Kidney (tissue), 14 donors: ENCODE data around the gene ZNF597. TPM values are rescaled to one million over a fixed set of nuclear protein-coding genes. Genes with fewer than 3 reads are reported as not detected.

Source experiments
- DNase-seq, 5 donors: peaks; one replicate each; pipeline ENCODE4 v3.0.0-alpha.2; 2013 to 2020
- FAIRE-seq: peaks from 2 replicates; lab custom pipeline; 2012; peaks lifted over from hg19 to GRCh38; lab: Jason Lieb, UNC
- H3K27ac ChIP-seq, 2 donors: one replicate each; pipeline ENCODE4 v1.7.0; 2013; ENCODE audit warnings: low read depth in 2 of 2, low read length in 2 of 2, inconsistent platforms in 1 of 2
- H3K27me3 ChIP-seq: one replicate; pipeline ENCODE4 v1.7.1; 2013; ENCODE audit warnings: low read length, inconsistent platforms; ENCODE audit not compliant: control insufficient read depth, insufficient read depth
- H3K36me3 ChIP-seq, 3 donors: one replicate each; pipeline versions ENCODE4 v1.7.0 to v1.7.1; 2013; ENCODE audit warnings: low read length in 3 of 3, control low read depth in 1 of 3, inconsistent platforms in 1 of 3; ENCODE audit not compliant: insufficient read depth in 3 of 3, control insufficient read depth in 2 of 3
- H3K4me1 ChIP-seq, 3 donors: one replicate each; pipeline versions ENCODE4 v1.7.0 to v1.7.1; 2013; ENCODE audit warnings: low read length in 3 of 3, inconsistent platforms in 1 of 3, low read depth in 1 of 3; ENCODE audit not compliant: control insufficient read depth in 2 of 3, insufficient read depth in 2 of 3
- H3K4me3 ChIP-seq, 3 donors: one replicate each; pipeline versions ENCODE4 v1.7.0 to v1.8.1; 2013; ENCODE audit warnings: low read length in 3 of 3, control low read depth in 1 of 3, inconsistent platforms in 1 of 3
- H3K9ac ChIP-seq, 3 donors: one replicate each; pipeline versions ENCODE4 v1.7.0 to v1.7.1; 2013; ENCODE audit warnings: low read length in 3 of 3, control low read depth in 1 of 3, inconsistent platforms in 1 of 3
- H3K9me3 ChIP-seq, 3 donors: one replicate each; pipeline versions ENCODE4 v1.7.0 to v1.7.1; 2013; ENCODE audit warnings: low read length in 3 of 3, control low read depth in 1 of 3, inconsistent platforms in 1 of 3; ENCODE audit not compliant: control insufficient read depth in 2 of 3, insufficient read depth in 1 of 3
- intact Hi-C: fragments of 100-400 bp; cut with DNase I; formaldehyde crosslinking; loops from one replicate; pipeline ENCODE4 v1.11.1; 2022
- polyA plus RNA-seq: library from polyadenylated mRNA; stranded (reverse); fragments of 350-450 nt; fragmentation: Illumina TruSeq; extraction: RNeasy Lipid Tissue Mini Kit (QIAGEN cat#74804); gene quantifications from one replicate; pipeline ENCODE4 v1.2.3, GENCODE V29; 2014; ENCODE audit warnings: low read depth, low replicate concordance; ENCODE audit not compliant: insufficient read depth
- total RNA-seq: library from RNA; stranded (reverse); fragmentation: NEBNext Ultra II Directional; extraction: Animal tissue kit (Norgen Biotek cat#: 25700); gene quantifications from one replicate; pipeline ENCODE4 v1.2.1, GENCODE V29; 2021
- TF ChIP-seq, protein P1 (sequence below): IDR thresholded peaks from 3 replicates; pipeline ENCODE4 v1.5.1; 2012; ENCODE audit warnings: mild to moderate bottlenecking, moderate library complexity, borderline replicate concordance; ENCODE audit not compliant: insufficient read depth; ENCODE audit errors: extremely low read depth
- donor health status: control.
- donor health status: control.
- donor health status: control.
- donor health status: control.
- donor health status: control.
- donor health status: DM: yes; HTN: yes; CAD: no.
- donor health status: Normal renal cell carcinoma (clear cell type).

ZNF597 gene
- total and polyA plus RNA-seq, 2 donors from 2014 or later, result 0.99 to 3.4 TPM

DNA sequence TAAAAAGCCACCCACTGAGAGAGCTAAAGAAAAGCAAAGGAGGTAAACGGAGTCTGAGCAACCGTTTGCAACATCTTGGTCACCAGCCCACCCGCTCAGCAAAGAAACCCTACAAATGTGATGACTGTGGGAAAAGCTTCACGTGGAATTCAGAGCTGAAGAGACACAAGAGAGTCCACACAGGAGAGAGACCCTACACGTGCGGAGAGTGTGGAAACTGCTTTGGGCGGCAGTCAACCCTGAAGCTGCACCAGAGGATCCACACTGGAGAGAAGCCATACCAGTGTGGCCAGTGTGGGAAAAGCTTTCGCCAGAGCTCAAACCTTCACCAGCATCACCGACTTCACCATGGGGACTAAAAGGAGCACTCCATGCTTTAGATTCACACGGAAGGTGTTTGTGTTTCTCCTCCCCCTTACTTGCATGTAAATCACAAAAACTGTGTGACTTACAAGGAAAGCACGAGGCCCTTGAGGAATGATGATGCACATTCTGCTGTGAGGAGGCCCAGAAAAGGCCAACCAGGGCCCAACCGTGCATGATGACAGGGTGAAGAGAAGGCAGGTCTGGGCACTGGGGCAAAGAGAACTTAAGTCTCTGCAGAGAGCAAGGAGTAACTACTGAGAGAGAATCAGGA lies 34.6 kb downstream of the ZNF597 start:
- intact Hi-C loops, result no loop called here
- DNase-seq (no peak), FAIRE-seq (no peak)
- no peak overlapping the region for H3K9ac ChIP-seq
- no peaks in the 10 kb centered on the region for H3K27me3 ChIP-seq
- TF ChIP-seq, protein P1, sequence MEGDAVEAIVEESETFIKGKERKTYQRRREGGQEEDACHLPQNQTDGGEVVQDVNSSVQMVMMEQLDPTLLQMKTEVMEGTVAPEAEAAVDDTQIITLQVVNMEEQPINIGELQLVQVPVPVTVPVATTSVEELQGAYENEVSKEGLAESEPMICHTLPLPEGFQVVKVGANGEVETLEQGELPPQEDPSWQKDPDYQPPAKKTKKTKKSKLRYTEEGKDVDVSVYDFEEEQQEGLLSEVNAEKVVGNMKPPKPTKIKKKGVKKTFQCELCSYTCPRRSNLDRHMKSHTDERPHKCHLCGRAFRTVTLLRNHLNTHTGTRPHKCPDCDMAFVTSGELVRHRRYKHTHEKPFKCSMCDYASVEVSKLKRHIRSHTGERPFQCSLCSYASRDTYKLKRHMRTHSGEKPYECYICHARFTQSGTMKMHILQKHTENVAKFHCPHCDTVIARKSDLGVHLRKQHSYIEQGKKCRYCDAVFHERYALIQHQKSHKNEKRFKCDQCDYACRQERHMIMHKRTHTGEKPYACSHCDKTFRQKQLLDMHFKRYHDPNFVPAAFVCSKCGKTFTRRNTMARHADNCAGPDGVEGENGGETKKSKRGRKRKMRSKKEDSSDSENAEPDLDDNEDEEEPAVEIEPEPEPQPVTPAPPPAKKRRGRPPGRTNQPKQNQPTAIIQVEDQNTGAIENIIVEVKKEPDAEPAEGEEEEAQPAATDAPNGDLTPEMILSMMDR, result no peak
- peaks cover 21 to 51% (median 37%) of the 10 kb centered on the region in 3 donors for H3K36me3 ChIP-seq
- no peak overlapping the region for H3K27ac ChIP-seq
- H3K4me1 ChIP-seq, result peaks cover 0 to 2% (median 0%) of the 10 kb centered on the region in 3 donors
- H3K9me3 ChIP-seq, result peaks cover 14 to 83% (median 36%) of the 10 kb centered on the region in 3 donors
- peak overlapping the region in 1 of 3 donors; percentile 0 for H3K4me3 ChIP-seq

DNA sequence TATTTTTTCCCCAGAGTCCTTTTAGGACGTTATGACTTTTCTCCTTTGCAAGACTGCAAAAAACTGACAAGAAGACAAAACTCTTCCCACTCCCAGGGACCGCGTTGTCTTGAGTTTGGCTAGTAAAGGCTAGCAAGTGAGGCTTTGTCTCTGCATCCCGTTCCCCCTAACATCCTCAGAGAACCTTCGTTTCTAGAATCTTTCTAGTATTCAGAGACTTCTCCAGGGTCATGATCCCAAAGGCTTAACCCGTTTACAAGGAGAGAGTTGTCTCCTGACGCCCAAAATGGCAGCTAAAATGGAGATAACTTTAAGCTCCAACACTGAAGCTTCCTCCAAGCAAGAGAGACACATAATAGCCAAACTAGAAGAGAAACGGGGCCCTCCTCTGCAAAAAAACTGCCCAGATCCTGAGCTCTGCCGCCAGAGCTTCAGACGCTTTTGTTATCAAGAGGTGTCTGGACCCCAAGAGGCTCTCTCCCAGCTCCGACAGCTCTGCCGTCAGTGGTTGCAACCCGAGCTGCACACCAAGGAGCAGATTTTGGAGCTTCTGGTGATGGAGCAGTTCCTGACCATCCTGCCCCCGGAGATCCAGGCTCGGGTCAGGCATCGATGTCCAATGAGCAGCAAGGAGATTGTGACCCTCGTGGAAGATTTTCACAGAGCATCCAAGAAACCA lies 41.4 kb downstream of the ZNF597 start:
- H3K4me1 ChIP-seq, result peaks cover 2 to 11% (median 9%) of the 10 kb centered on the region in 3 donors
- peak in 3 of 5 donors; percentile 20 to 45 (median 31) for DNase-seq
- FAIRE-seq, result no peak
- H3K36me3 ChIP-seq, result peaks cover 14 to 37% (median 32%) of the 10 kb centered on the region in 3 donors
- TF ChIP-seq, protein P1, result no peak
- peak overlapping the region; percentile 22 to 73 (median 44) for H3K9ac ChIP-seq
- no peaks in the 10 kb centered on the region for H3K27me3 ChIP-seq
- peaks cover 7 to 34% (median 15%) of the 10 kb centered on the region in 3 donors for H3K9me3 ChIP-seq
- peak overlapping the region; percentile 71 to 93 (median 90) for H3K4me3 ChIP-seq
- peak overlapping the region in 1 of 2 donors; percentile 77 for H3K27ac ChIP-seq
- intact Hi-C loops, result no loop called here

- Histone ChIP-seq H3K9me3 (peaks cover 9 to 30% (median 9%) of the 10 kb centered on the region in 3 donors), H3K27ac (peak within 1 kb of the TSS; percentile 58 to 77), H3K9ac (peak within 1 kb of the TSS; percentile 76 to 91 (median 81)), H3K27me3 (no peaks in the 10 kb centered on the region), H3K36me3 (peaks cover 11 to 30% (median 30%) of the 10 kb centered on the region in 3 donors), H3K4me3 (peak within 1 kb of the TSS; percentile 82 to 94 (median 93)), H3K4me1 (peaks cover 2 to 11% (median 9%) of the 10 kb centered on the region in 3 donors)
- intact Hi-C loops, result no loop called here
- TF ChIP-seq, protein P1, result no peak
- peak; percentile 99 to 100 (median 100) for DNase-seq
- FAIRE-seq, result peak; percentile 50
Measured at GRCh38 chr16:3400779-3401688, 42.3 kb downstream of the ZNF597 start, which contains the start of the genes ZNF174 and ZSCAN32. Gene ZNF174 (plus strand): TSS chr16:3401215. CDS start chr16:3402005, 790 bp downstream. Gene ZSCAN32 (minus strand): TSS chr16:3401004. CDS start chr16:3397557, 3,447 bp downstream.
